Upper lobe of left lung (tissue), 4 donors: ENCODE measurements around the gene CSNK2B.

Experiments
- EP300 ChIP-seq, 4 donors: sonication (generic); formaldehyde crosslinking; IDR thresholded peaks; one replicate each; pipeline ENCODE4 v1.5.1; 2017; ENCODE audit warnings: antibody characterized with exemption in 4 of 4, control low read depth in 2 of 4
- POLR2A ChIP-seq, 4 donors: fragments of 450-650 bp; IDR thresholded peaks; one replicate each; pipeline ENCODE4 v1.5.1; 2016 to 2017; ENCODE audit warnings: antibody characterized with exemption in 4 of 4, mild to moderate bottlenecking in 2 of 4
- POLR2AphosphoS5 ChIP-seq, 2 donors: sonication (generic); formaldehyde crosslinking; IDR thresholded peaks; one replicate each; pipeline ENCODE4 v1.5.1; 2017; ENCODE audit warnings: antibody characterized with exemption in 2 of 2
- TF ChIP-seq, protein P1 (sequence below), 6 experiments: fragments of 450-650 bp in 4 of 6; fragments of 200-600 bp in 2 of 6; sonication (generic) in 2 of 6; IDR thresholded peaks; one replicate each; pipeline ENCODE4 v1.5.1; 2016 to 2019; ENCODE audit warnings: antibody characterized with exemption in 6 of 6

DNA sequence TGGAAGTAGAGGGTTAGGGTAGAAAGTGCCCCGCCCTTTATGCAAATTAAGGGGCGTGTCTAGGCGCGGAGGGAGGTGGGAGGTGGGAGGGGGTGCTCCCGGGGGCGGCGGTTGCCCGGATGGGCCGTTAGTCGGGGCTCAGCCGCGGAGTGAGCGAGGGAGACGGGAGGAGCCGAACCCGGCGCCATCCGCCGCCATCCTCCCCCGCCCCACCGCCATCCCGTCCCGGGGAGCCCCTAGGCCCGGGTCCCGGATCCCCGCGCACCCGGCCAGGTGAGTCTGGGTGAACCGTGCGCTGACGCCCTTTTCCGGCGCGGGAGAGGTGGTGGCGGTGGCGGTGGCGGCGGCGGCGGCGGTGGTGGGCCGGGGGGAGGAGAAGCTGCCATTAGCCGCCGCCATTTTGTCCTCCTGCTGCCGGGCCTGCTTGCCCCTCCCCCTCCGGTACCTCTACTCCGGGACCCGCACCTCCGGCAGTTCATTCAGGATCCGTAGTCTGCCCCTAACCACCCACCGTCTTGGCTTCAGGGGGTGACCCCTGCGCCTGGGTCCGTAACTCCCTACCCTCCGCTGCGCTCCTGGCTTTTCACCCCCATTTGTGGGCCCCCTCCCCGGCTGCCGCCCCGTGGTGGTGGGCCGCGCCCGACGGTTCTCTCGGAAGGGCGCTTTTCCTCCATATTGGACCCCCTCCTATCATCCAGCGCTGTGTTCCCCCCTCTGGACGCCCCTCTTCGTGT is 45.1 kb upstream of the CSNK2B start, which contains the start of gene PRRC2A:
- TF ChIP-seq POLR2A (IDR thresholded peaks at IDR 0.05) (peak in 3 of 4 donors; percentile 35 to 71 (median 48)), EP300 (IDR thresholded peaks at IDR 0.05) (no peak), POLR2AphosphoS5 (IDR thresholded peaks at IDR 0.05) (peak; percentile 28 to 45)
- TF ChIP-seq, protein P1, sequence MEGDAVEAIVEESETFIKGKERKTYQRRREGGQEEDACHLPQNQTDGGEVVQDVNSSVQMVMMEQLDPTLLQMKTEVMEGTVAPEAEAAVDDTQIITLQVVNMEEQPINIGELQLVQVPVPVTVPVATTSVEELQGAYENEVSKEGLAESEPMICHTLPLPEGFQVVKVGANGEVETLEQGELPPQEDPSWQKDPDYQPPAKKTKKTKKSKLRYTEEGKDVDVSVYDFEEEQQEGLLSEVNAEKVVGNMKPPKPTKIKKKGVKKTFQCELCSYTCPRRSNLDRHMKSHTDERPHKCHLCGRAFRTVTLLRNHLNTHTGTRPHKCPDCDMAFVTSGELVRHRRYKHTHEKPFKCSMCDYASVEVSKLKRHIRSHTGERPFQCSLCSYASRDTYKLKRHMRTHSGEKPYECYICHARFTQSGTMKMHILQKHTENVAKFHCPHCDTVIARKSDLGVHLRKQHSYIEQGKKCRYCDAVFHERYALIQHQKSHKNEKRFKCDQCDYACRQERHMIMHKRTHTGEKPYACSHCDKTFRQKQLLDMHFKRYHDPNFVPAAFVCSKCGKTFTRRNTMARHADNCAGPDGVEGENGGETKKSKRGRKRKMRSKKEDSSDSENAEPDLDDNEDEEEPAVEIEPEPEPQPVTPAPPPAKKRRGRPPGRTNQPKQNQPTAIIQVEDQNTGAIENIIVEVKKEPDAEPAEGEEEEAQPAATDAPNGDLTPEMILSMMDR (IDR thresholded peaks at IDR 0.05) = peak in 1 of 6 experiments; percentile 9
